ENCODE data around the gene LRRC8A.
"Not testable (repeated sequence)": the region's sequence is repeated elsewhere in the genome, so short reads cannot be mapped to it uniquely, and the experiment has no call there.

Gene LRRC8A

GRCh38 chr9:128920381-128921058 is 38.6 kb downstream of the LRRC8A start, which contains the start of gene PHYHD1:
PHYHD1 (plus strand) TSS chr9:128920982; CDS start chr9:128922324, 1,342 bp downstream.
- peak; percentile 59 for DNase-seq (ENCODE audit: low spot score)

- peak; percentile 87 for DNase-seq (ENCODE audit: low spot score)
These were observed 40.2 kb downstream of the LRRC8A start for GRCh38 chr9:128921881-128922763.

GRCh38 chr9:128923493-128923883 is 41.6 kb downstream of the LRRC8A start:
- no peak for DNase-seq (ENCODE audit: low spot score)

- peak; percentile 66 for DNase-seq (ENCODE audit: low spot score)
These were observed 45.9 kb downstream of the LRRC8A start for GRCh38 chr9:128927731-128928411.

- no peak for DNase-seq (ENCODE audit: low spot score)
These were observed 46.7 kb downstream of the LRRC8A start for GRCh38 chr9:128928624-128929023.

GRCh38 chr9:128929560-128929959 is 47.6 kb downstream of the LRRC8A start:
- no peak for DNase-seq (ENCODE audit: low spot score)

GRCh38 chr9:128933731-128934130 is 51.8 kb downstream of the LRRC8A start:
- no peak for DNase-seq (ENCODE audit: low spot score)

- DNase-seq (ENCODE audit: low spot score) = no peak
These were observed 54.4 kb downstream of the LRRC8A start for GRCh38 chr9:128936171-128936865.

GRCh38 chr9:128937310-128938165 is 55.6 kb downstream of the LRRC8A start:
- no peak for DNase-seq (ENCODE audit: low spot score)

- no peak for DNase-seq (ENCODE audit: low spot score)
These were observed 58.5 kb downstream of the LRRC8A start for GRCh38 chr9:128940271-128940921.

- DNase-seq (ENCODE audit: low spot score) = no peak
These were observed 59.2 kb downstream of the LRRC8A start for GRCh38 chr9:128940946-128941755.

- DNase-seq (ENCODE audit: low spot score) = no peak
These were observed 62.1 kb downstream of the LRRC8A start for GRCh38 chr9:128943832-128944620.

GRCh38 chr9:128944966-128945365 is 63.0 kb downstream of the LRRC8A start:
- not testable (repeated sequence) for DNase-seq (ENCODE audit: low spot score)

- no peak for DNase-seq (ENCODE audit: low spot score)
These were observed 64.0 kb downstream of the LRRC8A start for GRCh38 chr9:128945798-128946501.

GRCh38 chr9:128946571-128947276 is 64.8 kb downstream of the LRRC8A start:
- no peak for DNase-seq (ENCODE audit: low spot score)

- DNase-seq (ENCODE audit: low spot score) = no peak
These were observed 65.3 kb downstream of the LRRC8A start for GRCh38 chr9:128947277-128947526.

Data from SK-N-DZ (cell line).